Omental fat pad (tissue), 4 donors: ENCODE results near the gene DYNLT2. TPM values are rescaled to one million over a fixed set of nuclear protein-coding genes. Genes with fewer than 3 reads are reported as not detected.
A peak's percentile ranks its signal among the peaks of the same experiment; 100 is the strongest.

ENCODE experiments used
- ATAC-seq: fragments of 150-250 bp; one replicate; pipeline ENCODE4 v1.9.1; 2016; ENCODE audit warnings: mild to moderate bottlenecking, moderate library complexity; ENCODE audit not compliant: low FRiP score
- DNase-seq: peaks from one replicate; pipeline ENCODE4 v3.0.0-alpha.2; 2019; ENCODE audit warnings: low spot score
- total RNA-seq, 4 donors: library from RNA; depleted of rRNA; stranded (reverse); fragments of >200 nt; gene quantifications; one replicate each; pipeline ENCODE4 v1.1.0, GENCODE V29; 2016
- TF ChIP-seq, protein P1 (sequence below), 3 donors: fragments of 450-650 bp; IDR thresholded peaks; one replicate each; pipeline ENCODE4 v1.5.1; 2016 to 2017; ENCODE audit warnings: antibody characterized with exemption in 3 of 3, mild to moderate bottlenecking in 3 of 3, moderate library complexity in 2 of 3

Gene DYNLT2
- total RNA-seq, 4 donors from 2014 or later = 0.94 to 2.5 (median 2.1) TPM

DNA sequence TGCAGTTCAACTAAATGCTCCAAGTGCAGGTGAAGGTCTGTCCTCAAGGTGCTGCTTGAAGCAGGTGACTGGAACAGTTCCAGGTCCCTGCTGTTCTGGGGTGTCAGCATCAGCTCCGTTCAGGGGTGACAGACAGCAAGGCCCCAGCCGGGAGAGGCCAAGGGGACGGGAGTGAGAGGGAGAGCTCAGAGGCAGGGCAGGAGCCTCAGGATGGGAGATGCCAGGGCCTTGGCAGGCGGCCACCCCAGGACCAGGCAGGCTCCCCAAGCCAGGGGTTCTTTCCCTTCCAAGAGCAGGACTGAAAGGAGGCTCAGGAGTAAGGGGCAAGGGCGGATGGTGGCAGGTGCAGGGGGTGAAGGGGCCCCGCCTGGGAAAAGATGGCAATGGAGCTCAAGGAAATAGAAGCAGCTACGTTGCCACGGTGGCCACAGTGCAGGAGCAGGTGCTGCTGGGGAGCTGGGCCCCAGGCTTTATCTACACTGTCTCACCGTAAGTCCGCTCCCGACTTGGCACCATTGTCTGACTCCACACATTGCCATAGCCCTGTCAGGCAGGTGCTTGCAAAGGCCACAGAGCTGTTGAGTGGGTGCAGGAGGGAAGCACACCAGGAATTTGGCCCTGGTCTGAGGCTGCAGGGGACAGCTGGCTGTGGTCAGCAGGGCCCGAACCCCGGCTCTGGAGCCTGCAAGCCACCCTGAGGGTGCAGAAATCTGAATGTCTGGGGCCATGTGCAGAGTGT is 43.1 kb upstream of the DYNLT2 start:
- TF ChIP-seq, protein P1, sequence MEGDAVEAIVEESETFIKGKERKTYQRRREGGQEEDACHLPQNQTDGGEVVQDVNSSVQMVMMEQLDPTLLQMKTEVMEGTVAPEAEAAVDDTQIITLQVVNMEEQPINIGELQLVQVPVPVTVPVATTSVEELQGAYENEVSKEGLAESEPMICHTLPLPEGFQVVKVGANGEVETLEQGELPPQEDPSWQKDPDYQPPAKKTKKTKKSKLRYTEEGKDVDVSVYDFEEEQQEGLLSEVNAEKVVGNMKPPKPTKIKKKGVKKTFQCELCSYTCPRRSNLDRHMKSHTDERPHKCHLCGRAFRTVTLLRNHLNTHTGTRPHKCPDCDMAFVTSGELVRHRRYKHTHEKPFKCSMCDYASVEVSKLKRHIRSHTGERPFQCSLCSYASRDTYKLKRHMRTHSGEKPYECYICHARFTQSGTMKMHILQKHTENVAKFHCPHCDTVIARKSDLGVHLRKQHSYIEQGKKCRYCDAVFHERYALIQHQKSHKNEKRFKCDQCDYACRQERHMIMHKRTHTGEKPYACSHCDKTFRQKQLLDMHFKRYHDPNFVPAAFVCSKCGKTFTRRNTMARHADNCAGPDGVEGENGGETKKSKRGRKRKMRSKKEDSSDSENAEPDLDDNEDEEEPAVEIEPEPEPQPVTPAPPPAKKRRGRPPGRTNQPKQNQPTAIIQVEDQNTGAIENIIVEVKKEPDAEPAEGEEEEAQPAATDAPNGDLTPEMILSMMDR (IDR thresholded peaks at IDR 0.05) = no peak
- DNase-seq (no peak), ATAC-seq (no peak)

DNA sequence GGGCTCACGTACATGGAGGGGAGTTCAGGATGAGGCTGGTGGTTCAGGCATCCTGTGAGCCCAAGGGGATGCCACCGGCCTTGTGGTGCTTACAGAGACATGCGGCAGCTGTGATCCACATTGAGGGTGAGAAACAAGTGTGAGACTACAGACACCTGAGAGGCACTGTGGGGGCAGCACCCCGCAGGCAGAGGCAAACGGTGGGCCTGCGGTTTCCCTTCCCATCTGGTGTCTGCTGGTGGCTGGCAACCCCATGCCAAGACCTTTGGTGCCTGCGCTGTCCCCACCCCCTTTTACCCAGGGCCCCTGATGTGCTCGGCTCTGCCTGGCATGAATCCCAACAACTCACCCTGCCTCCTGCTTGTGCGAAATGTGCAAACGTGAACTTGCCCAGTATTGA is 42.0 kb upstream of the DYNLT2 start:
- DNase-seq (no peak), ATAC-seq (no peak)
- TF ChIP-seq, protein P1 (IDR thresholded peaks at IDR 0.05) = no peak

DNA sequence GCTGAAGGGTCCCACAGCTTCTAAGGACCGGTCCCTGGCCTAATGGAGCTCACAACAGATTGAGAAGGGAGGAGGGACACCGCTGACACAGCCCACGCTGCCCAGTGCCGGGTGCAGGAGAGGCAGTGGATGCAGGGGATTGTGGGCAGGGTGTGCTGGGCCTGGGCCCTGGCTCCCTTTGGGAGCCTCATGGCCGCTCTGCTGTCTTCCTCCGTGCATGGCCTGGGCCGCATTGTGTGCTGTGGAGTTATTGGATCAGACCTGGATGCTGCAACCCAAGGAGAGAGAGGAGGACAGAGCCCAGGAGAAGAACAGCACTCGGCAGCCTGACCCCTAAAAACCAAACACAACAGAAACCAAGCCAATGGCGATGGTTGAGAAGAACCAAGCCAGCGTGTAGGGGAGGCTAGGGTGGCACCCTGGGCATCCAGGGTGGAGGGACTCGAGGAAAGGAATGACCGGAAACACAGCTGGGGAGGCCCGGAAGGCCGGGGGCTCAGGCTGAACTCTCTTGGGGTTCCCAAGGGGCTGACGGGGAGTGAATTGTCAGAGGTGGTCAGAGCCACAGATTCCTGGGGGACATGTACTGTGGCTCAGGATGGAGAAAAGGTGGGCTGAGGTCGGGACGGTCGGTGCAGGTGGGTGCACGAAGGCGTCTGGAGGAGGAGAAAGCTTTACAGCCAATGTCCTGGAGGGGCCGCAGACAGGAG is 41.1 kb upstream of the DYNLT2 start:
- TF ChIP-seq, protein P1 (IDR thresholded peaks at IDR 0.05) = no peak
- ATAC-seq = no peak

DNA sequence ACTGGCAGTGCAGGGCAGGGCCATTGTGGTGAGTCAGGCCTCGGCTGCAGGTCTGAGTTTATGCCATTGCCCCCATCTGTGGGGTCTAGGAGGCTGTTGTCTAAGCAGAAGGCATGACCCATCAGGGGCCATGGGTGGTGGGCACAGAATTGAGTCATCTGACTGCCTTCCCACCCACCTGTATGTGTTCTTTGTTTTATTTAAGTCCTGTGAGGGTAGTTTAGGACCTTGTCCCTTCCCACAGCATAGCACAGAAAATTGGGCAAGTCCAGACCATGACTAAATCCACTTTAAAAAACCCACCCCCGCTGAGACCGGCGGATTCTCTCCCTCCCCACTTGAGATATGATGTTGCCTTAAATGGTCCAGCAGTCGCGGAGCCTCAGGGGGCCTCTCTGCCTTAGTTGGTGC is 40.4 kb upstream of the DYNLT2 start:
- TF ChIP-seq, protein P1 (IDR thresholded peaks at IDR 0.05) = no peak
- DNase-seq (no peak), ATAC-seq (no peak)

More for the DNA sequence above, 41.1 kb upstream of the DYNLT2 start:
- no peak for DNase-seq

DNA sequence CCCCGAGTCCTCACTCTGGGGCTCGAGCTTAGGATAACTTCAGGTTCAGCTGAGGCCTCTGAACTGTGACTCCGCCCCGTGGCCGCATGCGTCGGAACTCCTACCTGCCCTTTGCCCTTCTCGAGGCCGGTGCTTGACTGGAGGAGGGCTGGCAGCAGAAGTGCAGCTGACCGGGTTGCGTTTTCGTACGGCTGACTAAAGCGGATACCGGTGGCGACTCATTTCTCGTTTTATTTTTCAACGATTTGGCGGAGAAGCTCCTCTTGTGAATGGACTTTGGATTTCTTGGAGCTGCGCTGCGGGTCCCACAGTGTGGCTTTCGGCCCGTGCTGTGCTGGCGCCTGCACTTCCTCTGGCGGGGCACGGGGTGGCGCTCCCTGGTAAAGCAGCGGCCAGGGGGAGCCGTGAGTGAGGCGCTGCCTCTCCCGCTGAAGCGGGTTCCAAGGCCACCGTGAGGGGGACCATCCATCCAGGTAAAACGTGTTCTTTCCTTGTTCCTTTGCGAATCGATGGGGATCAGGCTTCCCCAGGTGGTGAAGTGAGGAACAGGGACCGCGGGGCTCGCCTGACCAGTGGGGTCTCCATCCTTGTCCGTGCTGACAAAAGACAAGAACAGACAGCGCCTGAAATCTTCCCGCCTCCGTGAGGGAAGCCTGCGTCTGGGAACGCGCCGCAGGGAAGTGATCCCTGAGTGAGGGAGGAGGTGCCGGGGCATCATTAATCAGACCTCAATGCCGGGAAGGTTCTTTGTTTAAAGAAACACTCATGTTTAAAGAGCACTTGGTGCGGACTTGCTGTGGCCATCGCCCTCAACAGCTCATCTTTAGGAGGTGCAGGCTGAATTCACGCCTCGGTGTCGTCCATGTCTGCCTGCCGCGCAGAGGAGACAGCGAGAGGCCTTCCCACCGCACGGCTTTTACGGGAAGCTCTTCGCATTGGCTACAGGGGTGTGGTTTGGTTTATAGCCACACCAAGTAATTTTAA is 38.9 kb upstream of the DYNLT2 start:
- DNase-seq = no peak
- peak; percentile 94 for ATAC-seq
- TF ChIP-seq, protein P1 (IDR thresholded peaks at IDR 0.05) = peak in 2 of 3 donors; percentile 61 to 68

DNA sequence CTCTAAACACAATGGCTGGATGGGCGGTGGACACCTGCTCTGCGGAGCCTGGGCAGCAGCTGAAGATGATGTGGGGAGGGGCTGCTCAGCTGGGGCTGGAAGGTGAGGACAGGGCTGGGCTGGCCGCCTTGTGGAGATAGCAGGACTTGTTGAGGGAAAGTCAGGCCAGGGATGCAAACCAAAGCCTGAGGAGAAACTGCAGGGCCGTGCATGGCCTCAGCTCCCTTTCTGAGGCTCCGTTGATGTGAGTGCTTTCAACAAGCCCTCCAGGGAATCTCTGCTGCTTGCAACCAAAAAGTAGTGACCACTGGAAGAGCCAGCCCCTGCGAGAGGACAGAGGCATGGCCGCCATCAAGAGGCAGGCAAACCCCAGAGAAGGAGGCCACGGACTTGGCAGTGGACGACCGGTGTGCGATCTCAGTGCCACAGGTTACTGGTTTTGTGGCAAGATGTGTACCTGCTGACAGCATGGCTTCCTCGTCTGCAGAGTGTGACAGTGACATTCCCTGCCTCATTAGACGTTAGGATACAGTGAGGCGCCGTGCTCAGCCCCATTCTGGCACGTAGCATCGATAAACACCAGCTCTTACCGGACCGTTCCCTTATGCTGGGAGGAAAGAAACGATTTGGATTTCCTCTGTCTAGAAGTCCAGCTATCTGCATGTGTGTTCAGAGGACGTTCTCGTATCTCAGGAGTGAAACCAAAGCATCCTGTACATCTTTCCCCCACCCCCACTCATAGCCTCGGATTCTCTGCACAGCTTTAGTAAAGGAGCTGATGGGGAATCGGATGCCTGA is 38.0 kb upstream of the DYNLT2 start:
- TF ChIP-seq, protein P1 (IDR thresholded peaks at IDR 0.05) = no peak
- ATAC-seq = no peak
- DNase-seq = no peak
